HL-60 (cell line): ENCODE data around the gene HSPA4L.

Experiments
- DNase-seq, 2 experiments: peaks; one replicate each; pipeline ENCODE4 v3.0.0-alpha.2; 2010 to 2020; ENCODE audit warnings: low read depth in 1 of 2, low spot score in 1 of 2
- H3K27ac ChIP-seq: fragments of 250-450 bp; sonication (Bioruptor Pico); replicated peaks from 2 replicates; pipeline ENCODE4 v1.5.1; 2020; ENCODE audit warnings: mild to moderate bottlenecking, moderate library complexity
- H3K27me3 ChIP-seq: fragments of 250-450 bp; sonication (Bioruptor Pico); 2 replicates; pipeline ENCODE4 v1.5.1; 2021; ENCODE audit warnings: mild to moderate bottlenecking, moderate library complexity; ENCODE audit not compliant: insufficient read depth, poor library complexity, severe bottlenecking
- H3K4me3 ChIP-seq: replicated peaks from 2 replicates; pipeline ENCODE4 v1.5.1; 2011; ENCODE audit warnings: mild to moderate bottlenecking, control low read depth, low read length; ENCODE audit not compliant: insufficient read depth
- GABPA ChIP-seq: IDR thresholded peaks from 2 replicates; pipeline ENCODE4 v1.6.1; 2012; ENCODE audit warnings: low read depth
- POLR2AphosphoS5 ChIP-seq: IDR thresholded peaks from 2 replicates; pipeline ENCODE4 v1.6.1; 2012; ENCODE audit warnings: low read depth
- SPI1 ChIP-seq: IDR thresholded peaks from 2 replicates; pipeline ENCODE4 v1.6.1; 2012; ENCODE audit warnings: low read depth, mild to moderate bottlenecking, borderline replicate concordance
- TF ChIP-seq, protein P1 (sequence below): IDR thresholded peaks from one replicate; pipeline ENCODE4 v1.5.1; 2011; ENCODE audit warnings: low read length, control low read depth, inconsistent platforms; ENCODE audit not compliant: insufficient read depth
- TF ChIP-seq, protein P2 (sequence below): IDR thresholded peaks from 2 replicates; pipeline ENCODE4 v1.6.1; 2012; ENCODE audit warnings: low read depth; ENCODE audit not compliant: insufficient replicate concordance

HSPA4L gene

DNA sequence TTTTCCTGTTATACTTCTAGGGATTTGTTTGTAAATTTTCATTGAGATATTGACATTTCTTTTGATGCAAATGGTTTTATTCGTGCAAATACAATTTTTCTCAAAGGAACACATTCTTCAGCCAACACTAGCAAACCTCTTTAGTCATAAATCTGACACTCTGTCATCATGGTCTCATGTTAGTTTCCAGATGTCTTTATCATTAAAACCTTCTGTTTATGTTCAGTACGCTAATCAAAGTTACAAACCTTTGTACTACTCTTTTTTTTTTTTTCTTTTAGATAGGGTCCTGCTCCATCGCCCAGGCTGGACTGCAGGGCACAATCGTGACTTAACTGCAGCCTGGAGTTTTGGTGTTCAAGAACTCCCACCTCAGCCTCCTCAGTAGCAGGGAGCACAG is 44.8 kb upstream of the HSPA4L start:
- no peak for TF ChIP-seq SPI1
- TF ChIP-seq, protein P1, sequence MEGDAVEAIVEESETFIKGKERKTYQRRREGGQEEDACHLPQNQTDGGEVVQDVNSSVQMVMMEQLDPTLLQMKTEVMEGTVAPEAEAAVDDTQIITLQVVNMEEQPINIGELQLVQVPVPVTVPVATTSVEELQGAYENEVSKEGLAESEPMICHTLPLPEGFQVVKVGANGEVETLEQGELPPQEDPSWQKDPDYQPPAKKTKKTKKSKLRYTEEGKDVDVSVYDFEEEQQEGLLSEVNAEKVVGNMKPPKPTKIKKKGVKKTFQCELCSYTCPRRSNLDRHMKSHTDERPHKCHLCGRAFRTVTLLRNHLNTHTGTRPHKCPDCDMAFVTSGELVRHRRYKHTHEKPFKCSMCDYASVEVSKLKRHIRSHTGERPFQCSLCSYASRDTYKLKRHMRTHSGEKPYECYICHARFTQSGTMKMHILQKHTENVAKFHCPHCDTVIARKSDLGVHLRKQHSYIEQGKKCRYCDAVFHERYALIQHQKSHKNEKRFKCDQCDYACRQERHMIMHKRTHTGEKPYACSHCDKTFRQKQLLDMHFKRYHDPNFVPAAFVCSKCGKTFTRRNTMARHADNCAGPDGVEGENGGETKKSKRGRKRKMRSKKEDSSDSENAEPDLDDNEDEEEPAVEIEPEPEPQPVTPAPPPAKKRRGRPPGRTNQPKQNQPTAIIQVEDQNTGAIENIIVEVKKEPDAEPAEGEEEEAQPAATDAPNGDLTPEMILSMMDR: no peak
- TF ChIP-seq, protein P2, sequence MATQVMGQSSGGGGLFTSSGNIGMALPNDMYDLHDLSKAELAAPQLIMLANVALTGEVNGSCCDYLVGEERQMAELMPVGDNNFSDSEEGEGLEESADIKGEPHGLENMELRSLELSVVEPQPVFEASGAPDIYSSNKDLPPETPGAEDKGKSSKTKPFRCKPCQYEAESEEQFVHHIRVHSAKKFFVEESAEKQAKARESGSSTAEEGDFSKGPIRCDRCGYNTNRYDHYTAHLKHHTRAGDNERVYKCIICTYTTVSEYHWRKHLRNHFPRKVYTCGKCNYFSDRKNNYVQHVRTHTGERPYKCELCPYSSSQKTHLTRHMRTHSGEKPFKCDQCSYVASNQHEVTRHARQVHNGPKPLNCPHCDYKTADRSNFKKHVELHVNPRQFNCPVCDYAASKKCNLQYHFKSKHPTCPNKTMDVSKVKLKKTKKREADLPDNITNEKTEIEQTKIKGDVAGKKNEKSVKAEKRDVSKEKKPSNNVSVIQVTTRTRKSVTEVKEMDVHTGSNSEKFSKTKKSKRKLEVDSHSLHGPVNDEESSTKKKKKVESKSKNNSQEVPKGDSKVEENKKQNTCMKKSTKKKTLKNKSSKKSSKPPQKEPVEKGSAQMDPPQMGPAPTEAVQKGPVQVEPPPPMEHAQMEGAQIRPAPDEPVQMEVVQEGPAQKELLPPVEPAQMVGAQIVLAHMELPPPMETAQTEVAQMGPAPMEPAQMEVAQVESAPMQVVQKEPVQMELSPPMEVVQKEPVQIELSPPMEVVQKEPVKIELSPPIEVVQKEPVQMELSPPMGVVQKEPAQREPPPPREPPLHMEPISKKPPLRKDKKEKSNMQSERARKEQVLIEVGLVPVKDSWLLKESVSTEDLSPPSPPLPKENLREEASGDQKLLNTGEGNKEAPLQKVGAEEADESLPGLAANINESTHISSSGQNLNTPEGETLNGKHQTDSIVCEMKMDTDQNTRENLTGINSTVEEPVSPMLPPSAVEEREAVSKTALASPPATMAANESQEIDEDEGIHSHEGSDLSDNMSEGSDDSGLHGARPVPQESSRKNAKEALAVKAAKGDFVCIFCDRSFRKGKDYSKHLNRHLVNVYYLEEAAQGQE: no peak
- TF ChIP-seq GABPA: no peak
- no peak for TF ChIP-seq POLR2AphosphoS5
- H3K27me3 ChIP-seq: peaks cover 4% of the 10 kb centered on the region
- H3K27ac ChIP-seq: no peak overlapping the region
- no peak overlapping the region for H3K4me3 ChIP-seq
- no peak for DNase-seq

- Histone ChIP-seq H3K4me3 (no peak overlapping the region), H3K27ac (no peak overlapping the region), H3K27me3 (peaks cover 2% of the 10 kb centered on the region)
- TF ChIP-seq, protein P1: no peak
- no peak for TF ChIP-seq GABPA
- no peak for TF ChIP-seq POLR2AphosphoS5
- TF ChIP-seq, protein P2: no peak
- TF ChIP-seq SPI1: no peak
- DNase-seq: no peak
These were observed 40.9 kb upstream of the HSPA4L start for GRCh38 chr4:127741247-127741646.

DNA sequence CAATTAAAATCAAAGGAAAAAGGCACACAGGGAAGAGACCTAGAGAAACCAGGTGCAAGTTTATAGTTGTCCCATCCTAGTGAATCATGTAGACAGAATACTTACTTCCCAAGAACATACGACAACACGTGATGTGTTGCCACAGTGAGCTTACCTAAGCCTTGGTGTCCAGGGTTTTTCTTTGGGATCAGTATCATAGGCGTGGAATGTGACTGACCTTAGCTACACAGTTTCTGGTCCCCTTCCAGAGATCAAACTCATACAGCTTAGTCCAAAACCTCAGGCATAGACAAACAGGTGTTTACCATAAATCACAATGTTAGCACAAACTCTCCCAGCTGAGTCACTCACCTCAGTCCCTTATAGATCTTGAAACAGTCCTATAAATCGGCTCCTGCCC is 34.2 kb upstream of the HSPA4L start:
- DNase-seq: no peak
- TF ChIP-seq GABPA: no peak
- Histone ChIP-seq H3K27ac (no peak overlapping the region), H3K4me3 (no peak overlapping the region), H3K27me3 (no peaks in the 10 kb centered on the region)

DNA sequence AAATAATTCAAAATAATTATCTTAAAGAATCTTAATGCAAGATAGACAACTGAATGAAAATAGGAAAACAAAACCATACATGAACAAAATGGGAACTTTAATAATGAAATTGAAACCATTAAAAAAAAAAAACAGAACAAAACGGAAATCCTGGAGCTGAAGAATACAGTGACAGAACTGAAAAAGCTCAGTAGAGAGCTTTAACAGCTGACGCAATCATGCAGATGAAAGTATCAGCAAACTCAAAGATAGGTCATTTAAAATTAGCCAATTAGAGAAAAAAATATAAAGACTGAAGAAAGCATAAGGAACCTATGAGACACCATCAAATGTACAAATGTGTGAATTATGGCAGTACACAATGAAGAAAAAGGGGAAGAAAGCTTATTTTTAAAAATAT is 33.2 kb upstream of the HSPA4L start:
- no peak for TF ChIP-seq SPI1
- TF ChIP-seq, protein P2: no peak
- TF ChIP-seq GABPA: no peak
- TF ChIP-seq, protein P1: no peak
- TF ChIP-seq POLR2AphosphoS5: no peak
- no peak overlapping the region for H3K27ac ChIP-seq
- no peak for DNase-seq

More for the DNA sequence above, 33.2 kb upstream of the HSPA4L start:
- Histone ChIP-seq H3K27me3 (no peaks in the 10 kb centered on the region), H3K4me3 (no peak overlapping the region)
